GM12873 (cell line): ENCODE data around the gene MRPS34.

Source experiments
- CTCF ChIP-seq: IDR thresholded peaks from 2 replicates; pipeline ENCODE4 v1.5.1; 2012; ENCODE audit warnings: low read depth, mild to moderate bottlenecking, moderate library complexity, low read length, control low read depth; ENCODE audit not compliant: insufficient read depth; ENCODE audit errors: missing control alignments

The MRPS34 gene

GRCh38 chr16:1770328-1771187 lies 2.4 kb downstream of the MRPS34 start:
- TF ChIP-seq CTCF: no peak

GRCh38 chr16:1769402-1770300 lies 3.3 kb downstream of the MRPS34 start:
- no peak for TF ChIP-seq CTCF

- no peak for TF ChIP-seq CTCF
These were observed 4.0 kb downstream of the MRPS34 start for GRCh38 chr16:1768767-1769401.

- TF ChIP-seq CTCF: no peak
These were observed 4.7 kb downstream of the MRPS34 start for GRCh38 chr16:1768061-1768766.

- no peak for TF ChIP-seq CTCF
These were observed 5.6 kb downstream of the MRPS34 start for GRCh38 chr16:1767116-1767994.

- TF ChIP-seq CTCF: no peak
These were observed 6.2 kb downstream of the MRPS34 start for GRCh38 chr16:1766701-1767100.
